Activated B cell treated with CpG ODN at 0.5 μM for 24 hours (primary cell): Measurements from ENCODE around the gene FASTK. TPM values are rescaled to one million over a fixed set of nuclear protein-coding genes. Genes with fewer than 3 reads are reported as not detected.
A peak's percentile ranks its signal among the peaks of the same experiment; 100 is the strongest.

Source experiments
- ATAC-seq: fragments of 200-7000 bp; cut with Tn5 transposase; one replicate; pipeline ENCODE4 v1.10.0; 2021; ENCODE audit warnings: low read depth, mild to moderate bottlenecking, moderate library complexity
- CTCF ChIA-PET: fragments of 350-600 bp; sonication (Branson Sonifier 250); formaldehyde crosslinking; loops from one replicate; lab custom pipeline; 2021; ENCODE audit warnings: antibody characterized with exemption; lab: Charles Lee
- POLR2A ChIA-PET: fragments of 350-600 bp; sonication (Branson Sonifier 250); formaldehyde crosslinking; loops from one replicate; lab custom pipeline; 2021; ENCODE audit warnings: antibody characterized with exemption; lab: Charles Lee
- DNase-seq: peaks from one replicate; pipeline ENCODE4 v3.0.0; 2022
- H3K27ac Mint-ChIP-seq: one replicate; pipeline ENCODE4 v1.8.0; 2020; ENCODE audit warnings: mixed read lengths
- H3K27me3 Mint-ChIP-seq: one replicate; pipeline ENCODE4 v1.8.0; 2021; ENCODE audit warnings: mixed read lengths
- H3K36me3 Mint-ChIP-seq: one replicate; pipeline ENCODE4 v1.8.0; 2021; ENCODE audit warnings: low read depth, mixed read lengths
- H3K4me1 Mint-ChIP-seq: one replicate; pipeline ENCODE4 v1.8.0; 2021; ENCODE audit warnings: mixed read lengths
- H3K4me3 Mint-ChIP-seq: one replicate; pipeline ENCODE4 v1.8.0; 2020; ENCODE audit warnings: mild to moderate bottlenecking, mixed read lengths
- H3K9me3 Mint-ChIP-seq: one replicate; pipeline ENCODE4 v1.8.0; 2020; ENCODE audit warnings: mixed read lengths
- CTCF ChIP-seq: fragments of 200-600 bp; IDR thresholded peaks from one replicate; pipeline ENCODE4 v1.8.0; 2022; ENCODE audit warnings: antibody characterized with exemption, mild to moderate bottlenecking
- intact Hi-C: fragments of 100-400 bp; cut with micrococcal nuclease; formaldehyde crosslinking; loops from one replicate; pipeline ENCODE4 v1.15.1; 2024
- total RNA-seq: library from RNA; stranded (reverse); gene quantifications from 2 replicates; pipeline ENCODE4 v1.2.3, GENCODE V29; 2022

FASTK gene
- total RNA-seq, 1 donor from 2014 or later: 103 TPM

GRCh38 chr7:151091431-151091830, 10.8 kb upstream of the FASTK start:
- intact Hi-C loops: no loop called here
- H3K9me3 Mint-ChIP-seq: no peaks in the 10 kb centered on the region
- H3K27ac Mint-ChIP-seq: no peak overlapping the region
- H3K36me3 Mint-ChIP-seq: no peaks in the 10 kb centered on the region
- ATAC-seq: no peak
- peaks cover 14% of the 10 kb centered on the region for H3K4me1 Mint-ChIP-seq
- ChIA-PET POLR2A (no interaction called here), CTCF (no interaction called here)
- no peak for DNase-seq
- TF ChIP-seq CTCF: no peak
- H3K27me3 Mint-ChIP-seq: peaks cover 13% of the 10 kb centered on the region
- H3K4me3 Mint-ChIP-seq: no peak overlapping the region

- Mint-ChIP-seq H3K4me1 (peaks cover 14% of the 10 kb centered on the region), H3K27me3 (peaks cover 13% of the 10 kb centered on the region), H3K36me3 (no peaks in the 10 kb centered on the region), H3K9me3 (no peaks in the 10 kb centered on the region), H3K4me3 (no peak overlapping the region), H3K27ac (no peak overlapping the region)
- intact Hi-C loops: no loop called here
- ChIA-PET CTCF (no interaction called here), POLR2A (no interaction called here)
- ATAC-seq (no peak), DNase-seq (no peak)
- no peak for TF ChIP-seq CTCF
These were observed 10.4 kb upstream of the FASTK start for GRCh38 chr7:151091003-151091402.

GRCh38 chr7:151089893-151090730, 9.5 kb upstream of the FASTK start:
- peaks cover 23% of the 10 kb centered on the region for H3K4me1 Mint-ChIP-seq
- H3K4me3 Mint-ChIP-seq: no peak overlapping the region
- no peak overlapping the region for H3K27ac Mint-ChIP-seq
- no peaks in the 10 kb centered on the region for H3K9me3 Mint-ChIP-seq
- intact Hi-C loops: loop anchor here (2.0 to 10.0 kb wide), 3 partner anchors 77 to 1465 kb away; partner anchors contain the start of gene PRKAG2
- no peak for ATAC-seq
- CTCF ChIA-PET: no interaction called here
- no peak for DNase-seq
- H3K27me3 Mint-ChIP-seq: peaks cover 17% of the 10 kb centered on the region
- no peaks in the 10 kb centered on the region for H3K36me3 Mint-ChIP-seq
- no peak for TF ChIP-seq CTCF
- POLR2A ChIA-PET: interaction anchor here (0.7 kb wide), 1 partner anchor 159 kb away, joined by 3 read pairs; no protein-coding TSS in a partner anchor

GRCh38 chr7:151088856-151089699, 8.5 kb upstream of the FASTK start:
- peak overlapping the region; percentile 42 for H3K4me3 Mint-ChIP-seq
- H3K27me3 Mint-ChIP-seq: peaks cover 21% of the 10 kb centered on the region
- no peaks in the 10 kb centered on the region for H3K9me3 Mint-ChIP-seq
- peaks cover 28% of the 10 kb centered on the region for H3K4me1 Mint-ChIP-seq
- ATAC-seq (no peak), DNase-seq (no peak)
- H3K27ac Mint-ChIP-seq: no peak overlapping the region
- TF ChIP-seq CTCF: no peak
- ChIA-PET POLR2A (interaction anchor here (1.4 kb wide), 1 partner anchor 16 kb away, joined by 3 read pairs; no protein-coding TSS in a partner anchor), CTCF (no interaction called here)
- no peaks in the 10 kb centered on the region for H3K36me3 Mint-ChIP-seq
- intact Hi-C loops: loop anchor here (1.0 to 10.0 kb wide), 4 partner anchors 22 to 1464 kb away; partner anchors contain the start of gene PRKAG2
